Uterus (tissue), 4 donors: ENCODE measurements around the gene ING3. TPM values are rescaled to one million over a fixed set of nuclear protein-coding genes. Genes with fewer than 3 reads are reported as not detected.

Experiments
- DNase-seq, 2 donors: peaks; one replicate each; pipeline ENCODE4 v3.0.0-alpha.2; 2019 to 2020
- H3K27ac ChIP-seq, 2 donors: fragments of 200-600 bp; sonication (generic); 1 replicate in 1 of 2; 2 replicates in 1 of 2; pipeline ENCODE4 v1.5.1; 2016 to 2018
- H3K27me3 ChIP-seq, 2 donors: fragments of 200-600 bp; sonication (generic); one replicate each; pipeline ENCODE4 v1.5.1; 2018 to 2019; ENCODE audit warnings: control low read depth in 1 of 2
- H3K36me3 ChIP-seq, 2 donors: fragments of 200-600 bp; sonication (generic); one replicate each; pipeline ENCODE4 v1.5.1; 2019; ENCODE audit warnings: control low read depth in 1 of 2
- H3K4me1 ChIP-seq, 2 donors: fragments of 200-600 bp; sonication (generic); one replicate each; pipeline ENCODE4 v1.5.1; 2018 to 2019; ENCODE audit warnings: control low read depth in 1 of 2
- H3K4me3 ChIP-seq, 2 donors: fragments of 200-600 bp; sonication (generic); 1 replicate in 1 of 2; 2 replicates in 1 of 2; pipeline ENCODE4 v1.5.1; 2018 to 2019; ENCODE audit warnings: mild to moderate bottlenecking in 1 of 2
- H3K9me3 ChIP-seq, 2 donors: fragments of 200-600 bp; sonication (generic); one replicate each; pipeline ENCODE4 v1.5.1; 2019; ENCODE audit warnings: control low read depth in 1 of 2
- CTCF ChIP-seq, 4 experiments: fragments of 200-600 bp in 2 of 4; fragments of 450-650 bp in 2 of 4; sonication (generic) in 2 of 4; IDR thresholded peaks; one replicate each; pipeline ENCODE4 v1.5.1; 2016 to 2019; ENCODE audit warnings: antibody characterized with exemption in 4 of 4, mild to moderate bottlenecking in 2 of 4, moderate library complexity in 1 of 4
- POLR2A ChIP-seq, 2 donors: fragments of 450-650 bp; IDR thresholded peaks; one replicate each; pipeline ENCODE4 v1.6.1; 2016; ENCODE audit warnings: antibody characterized with exemption in 2 of 2, mild to moderate bottlenecking in 1 of 2, moderate library complexity in 1 of 2
- intact Hi-C: fragments of 100-400 bp; cut with DNase I; formaldehyde crosslinking; loops from one replicate; pipeline ENCODE4 v1.15.1; 2023; ENCODE audit warnings: low total_unique reads
- total RNA-seq, 4 donors: library from RNA; depleted of rRNA in 3 of 4; stranded (reverse); fragments of >200 nt in 3 of 4; gene quantifications; one replicate each; pipeline versions ENCODE4 v1.1.0 to v1.2.4, GENCODE V29; 2014 to 2023
- donor health status: DM: yes; HTN: yes; CAD: no.

Gene ING3
- total RNA-seq, 4 donors from 2014 or later: 16.4 to 37.7 (median 21.3) TPM

- Histone ChIP-seq H3K27ac (peak overlapping the region; percentile 58 to 60), H3K27me3 (no peaks in the 10 kb centered on the region), H3K36me3 (no peaks in the 10 kb centered on the region), H3K9me3 (no peaks in the 10 kb centered on the region), H3K4me1 (peaks cover 0 to 12% of the 10 kb centered on the region in 2 donors), H3K4me3 (no peak overlapping the region)
- DNase-seq: no peak
- TF ChIP-seq CTCF (IDR thresholded peaks at IDR 0.05) (no peak), POLR2A (IDR thresholded peaks at IDR 0.05) (no peak)
- intact Hi-C loops: no loop called here
These were observed 69.8 kb downstream of the ING3 start for GRCh38 chr7:121020249-121020988.

GRCh38 chr7:121020989-121021969 lies 70.7 kb downstream of the ING3 start:
- TF ChIP-seq POLR2A (IDR thresholded peaks at IDR 0.05) (no peak), CTCF (IDR thresholded peaks at IDR 0.05) (no peak)
- H3K27ac ChIP-seq: peak overlapping the region; percentile 58 to 60
- no peaks in the 10 kb centered on the region for H3K9me3 ChIP-seq
- no peaks in the 10 kb centered on the region for H3K36me3 ChIP-seq
- H3K4me3 ChIP-seq: no peak overlapping the region
- no peak for DNase-seq
- peaks cover 0 to 12% of the 10 kb centered on the region in 2 donors for H3K4me1 ChIP-seq
- H3K27me3 ChIP-seq: no peaks in the 10 kb centered on the region
- intact Hi-C loops: no loop called here

GRCh38 chr7:121023194-121023593 lies 72.6 kb downstream of the ING3 start:
- no peak for TF ChIP-seq POLR2A (IDR thresholded peaks at IDR 0.05)
- TF ChIP-seq CTCF (IDR thresholded peaks at IDR 0.05): no peak
- no peaks in the 10 kb centered on the region for H3K27me3 ChIP-seq
- DNase-seq: no peak
- no peak overlapping the region for H3K4me3 ChIP-seq
- H3K9me3 ChIP-seq: no peaks in the 10 kb centered on the region
- peaks cover 0 to 8% of the 10 kb centered on the region in 2 donors for H3K4me1 ChIP-seq
- H3K36me3 ChIP-seq: no peaks in the 10 kb centered on the region
- intact Hi-C loops: no loop called here
- peak overlapping the region; percentile 60 to 70 for H3K27ac ChIP-seq

- TF ChIP-seq CTCF (IDR thresholded peaks at IDR 0.05): no peak
- no peak for TF ChIP-seq POLR2A (IDR thresholded peaks at IDR 0.05)
- peaks cover 0 to 12% of the 10 kb centered on the region in 2 donors for H3K4me1 ChIP-seq
These were observed 73.3 kb downstream of the ING3 start for GRCh38 chr7:121023683-121024511.

More at GRCh38 chr7:121023683-121024511, 73.3 kb downstream of the ING3 start:
- peak overlapping the region; percentile 60 to 70 for H3K27ac ChIP-seq
- H3K27me3 ChIP-seq: no peaks in the 10 kb centered on the region
- DNase-seq: no peak
- no peak overlapping the region for H3K4me3 ChIP-seq
- no peaks in the 10 kb centered on the region for H3K36me3 ChIP-seq
- H3K9me3 ChIP-seq: no peaks in the 10 kb centered on the region
- intact Hi-C loops: no loop called here
